ENCODE results near the gene NUDT1.

GRCh38 chr7:2219606-2220005, 22.4 kb upstream of the NUDT1 start:
- TF ChIP-seq CTCF (conservative IDR thresholded peaks at IDR 0.05; ENCODE audit: low read length) (no peak), EZH2phosphoT487 (IDR thresholded peaks at IDR 0.05; ENCODE audit: borderline replicate concordance, low read depth, low read length) (no peak)
